Suprapubic skin (tissue), 3 donors: Measurements from ENCODE around the gene SUSD4.

Experiments used
- CTCF ChIP-seq, 2 donors: fragments of 200-600 bp in 1 of 2; fragments of 450-650 bp in 1 of 2; sonication (generic) in 1 of 2; IDR thresholded peaks; one replicate each; pipeline ENCODE4 v1.5.1; 2016 to 2019; ENCODE audit warnings: antibody characterized with exemption in 2 of 2, mild to moderate bottlenecking in 1 of 2, moderate library complexity in 1 of 2
- EP300 ChIP-seq: sonication (generic); formaldehyde crosslinking; IDR thresholded peaks from one replicate; pipeline ENCODE4 v1.6.1; 2017; ENCODE audit warnings: antibody characterized with exemption
- POLR2A ChIP-seq, 2 donors: fragments of 450-650 bp; IDR thresholded peaks; one replicate each; pipeline ENCODE4 v1.6.1; 2017; ENCODE audit warnings: antibody characterized with exemption in 2 of 2, mild to moderate bottlenecking in 2 of 2, moderate library complexity in 2 of 2

- TF ChIP-seq CTCF (IDR thresholded peaks at IDR 0.05) (no peak), POLR2A (IDR thresholded peaks at IDR 0.05) (no peak), EP300 (no peak)
These were observed 98.7 kb downstream of the SUSD4 start for GRCh38 chr1:223264983-223265908.
